Tibial artery (tissue), 4 donors: ENCODE data around the gene IL17F.

Experiments
- DNase-seq, 2 donors: peaks; one replicate each; pipeline ENCODE4 v3.0.0-alpha.2; 2019
- H3K27ac ChIP-seq, 2 donors: fragments of 200-600 bp; sonication (generic) in 1 of 2; 1 replicate in 1 of 2; 2 replicates in 1 of 2; pipeline ENCODE4 v1.5.1; 2018 to 2019; ENCODE audit warnings: mild to moderate bottlenecking in 1 of 2
- H3K27me3 ChIP-seq, 2 donors: fragments of 200-600 bp; sonication (generic) in 1 of 2; one replicate each; pipeline versions ENCODE4 v1.5.1 to v1.6.0; 2016 to 2019
- H3K36me3 ChIP-seq, 3 donors: fragments of 200-600 bp; sonication (generic) in 2 of 3; one replicate each; pipeline ENCODE4 v1.5.1; 2016 to 2019; ENCODE audit warnings: mild to moderate bottlenecking in 2 of 3
- H3K4me1 ChIP-seq, 4 donors: fragments of 200-600 bp; sonication (generic) in 2 of 4; 1 replicate in 3 of 4; 2 replicates in 1 of 4; pipeline ENCODE4 v1.5.1; 2016 to 2019
- H3K4me3 ChIP-seq, 2 donors: fragments of 200-600 bp; sonication (generic) in 1 of 2; 1 replicate in 1 of 2; 2 replicates in 1 of 2; pipeline ENCODE4 v1.5.1; 2018 to 2019; ENCODE audit warnings: mild to moderate bottlenecking in 2 of 2
- H3K9me3 ChIP-seq, 3 donors: fragments of 200-600 bp; sonication (generic) in 1 of 3; one replicate each; pipeline ENCODE4 v1.5.1; 2016 to 2019
- intact Hi-C: fragments of 100-400 bp; cut with DNase I; formaldehyde crosslinking; loops from one replicate; pipeline ENCODE4 v1.15.0; 2023; ENCODE audit warnings: low total_unique reads
- TF ChIP-seq, protein P1 (sequence below), 2 experiments: fragments of 200-600 bp in 1 of 2; fragments of 450-650 bp in 1 of 2; IDR thresholded peaks; one replicate each; pipeline ENCODE4 v1.5.1; 2017 to 2019; ENCODE audit warnings: antibody characterized with exemption in 2 of 2, mild to moderate bottlenecking in 1 of 2, moderate library complexity in 1 of 2

Gene IL17F

DNA sequence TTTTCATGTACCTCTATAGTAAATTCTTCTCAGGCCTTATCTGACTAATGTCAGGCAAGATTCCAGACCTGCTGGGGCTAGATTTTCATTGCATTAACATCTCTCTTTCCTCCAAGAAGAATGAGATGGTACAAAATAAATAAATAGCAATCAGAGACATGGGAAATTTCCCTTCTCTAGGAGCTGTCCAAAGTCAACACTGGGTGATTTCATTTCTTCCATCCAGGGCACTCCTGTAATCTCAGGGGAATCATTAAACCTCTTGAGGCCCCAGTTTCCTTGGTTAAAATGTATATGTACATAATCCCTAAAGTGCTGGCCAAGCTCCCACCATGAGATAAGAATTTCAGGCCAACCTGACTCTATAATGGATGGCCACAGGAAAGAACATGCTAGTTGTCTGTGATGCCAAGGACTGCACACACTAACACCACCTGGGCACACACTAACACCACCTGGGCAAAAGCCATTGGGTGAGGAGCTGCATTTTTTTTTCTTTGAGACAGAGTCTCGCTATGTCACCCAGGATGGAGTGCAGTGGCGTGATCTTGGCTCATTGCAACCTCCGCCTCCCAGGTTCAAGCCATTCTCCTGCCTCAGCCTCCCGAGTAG, 912 bp downstream of the IL17F start:
- H3K27ac ChIP-seq: no peak overlapping the region
- no peak overlapping the region for H3K4me3 ChIP-seq
- H3K36me3 ChIP-seq: no peaks in the 10 kb centered on the region
- no peak for DNase-seq
- no peaks in the 10 kb centered on the region for H3K4me1 ChIP-seq
- TF ChIP-seq, protein P1, sequence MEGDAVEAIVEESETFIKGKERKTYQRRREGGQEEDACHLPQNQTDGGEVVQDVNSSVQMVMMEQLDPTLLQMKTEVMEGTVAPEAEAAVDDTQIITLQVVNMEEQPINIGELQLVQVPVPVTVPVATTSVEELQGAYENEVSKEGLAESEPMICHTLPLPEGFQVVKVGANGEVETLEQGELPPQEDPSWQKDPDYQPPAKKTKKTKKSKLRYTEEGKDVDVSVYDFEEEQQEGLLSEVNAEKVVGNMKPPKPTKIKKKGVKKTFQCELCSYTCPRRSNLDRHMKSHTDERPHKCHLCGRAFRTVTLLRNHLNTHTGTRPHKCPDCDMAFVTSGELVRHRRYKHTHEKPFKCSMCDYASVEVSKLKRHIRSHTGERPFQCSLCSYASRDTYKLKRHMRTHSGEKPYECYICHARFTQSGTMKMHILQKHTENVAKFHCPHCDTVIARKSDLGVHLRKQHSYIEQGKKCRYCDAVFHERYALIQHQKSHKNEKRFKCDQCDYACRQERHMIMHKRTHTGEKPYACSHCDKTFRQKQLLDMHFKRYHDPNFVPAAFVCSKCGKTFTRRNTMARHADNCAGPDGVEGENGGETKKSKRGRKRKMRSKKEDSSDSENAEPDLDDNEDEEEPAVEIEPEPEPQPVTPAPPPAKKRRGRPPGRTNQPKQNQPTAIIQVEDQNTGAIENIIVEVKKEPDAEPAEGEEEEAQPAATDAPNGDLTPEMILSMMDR (IDR thresholded peaks at IDR 0.05): no peak
- intact Hi-C loops: no loop called here
- H3K9me3 ChIP-seq: no peaks in the 10 kb centered on the region
- H3K27me3 ChIP-seq: peaks cover 0 to 3% of the 10 kb centered on the region in 2 donors

DNA sequence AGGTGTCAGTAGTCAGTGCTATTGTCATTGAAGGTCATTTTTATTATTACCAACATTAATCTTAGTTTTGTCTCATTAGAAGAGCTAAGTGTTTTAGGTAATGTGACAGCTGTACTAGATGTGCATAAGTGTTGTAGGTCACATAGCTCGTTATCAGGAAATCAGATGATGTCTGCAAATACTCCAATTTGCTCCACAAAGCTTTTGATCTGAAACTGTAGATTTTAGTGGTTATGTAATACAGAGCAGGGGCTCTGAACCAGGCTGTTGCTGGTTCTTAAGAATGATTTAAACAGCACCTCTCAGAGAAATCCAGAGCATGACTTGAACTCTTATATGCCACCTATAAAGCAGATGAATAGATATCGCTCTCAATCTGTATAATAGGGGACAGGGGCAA, 2.5 kb downstream of the IL17F start:
- TF ChIP-seq, protein P1 (IDR thresholded peaks at IDR 0.05): no peak
- intact Hi-C loops: no loop called here
- no peaks in the 10 kb centered on the region for H3K36me3 ChIP-seq
- no peak for DNase-seq
- peaks cover 0 to 6% of the 10 kb centered on the region in 2 donors for H3K27me3 ChIP-seq
- H3K27ac ChIP-seq: no peak overlapping the region
- H3K9me3 ChIP-seq: no peaks in the 10 kb centered on the region
- no peak overlapping the region for H3K4me3 ChIP-seq
- no peaks in the 10 kb centered on the region for H3K4me1 ChIP-seq

DNA sequence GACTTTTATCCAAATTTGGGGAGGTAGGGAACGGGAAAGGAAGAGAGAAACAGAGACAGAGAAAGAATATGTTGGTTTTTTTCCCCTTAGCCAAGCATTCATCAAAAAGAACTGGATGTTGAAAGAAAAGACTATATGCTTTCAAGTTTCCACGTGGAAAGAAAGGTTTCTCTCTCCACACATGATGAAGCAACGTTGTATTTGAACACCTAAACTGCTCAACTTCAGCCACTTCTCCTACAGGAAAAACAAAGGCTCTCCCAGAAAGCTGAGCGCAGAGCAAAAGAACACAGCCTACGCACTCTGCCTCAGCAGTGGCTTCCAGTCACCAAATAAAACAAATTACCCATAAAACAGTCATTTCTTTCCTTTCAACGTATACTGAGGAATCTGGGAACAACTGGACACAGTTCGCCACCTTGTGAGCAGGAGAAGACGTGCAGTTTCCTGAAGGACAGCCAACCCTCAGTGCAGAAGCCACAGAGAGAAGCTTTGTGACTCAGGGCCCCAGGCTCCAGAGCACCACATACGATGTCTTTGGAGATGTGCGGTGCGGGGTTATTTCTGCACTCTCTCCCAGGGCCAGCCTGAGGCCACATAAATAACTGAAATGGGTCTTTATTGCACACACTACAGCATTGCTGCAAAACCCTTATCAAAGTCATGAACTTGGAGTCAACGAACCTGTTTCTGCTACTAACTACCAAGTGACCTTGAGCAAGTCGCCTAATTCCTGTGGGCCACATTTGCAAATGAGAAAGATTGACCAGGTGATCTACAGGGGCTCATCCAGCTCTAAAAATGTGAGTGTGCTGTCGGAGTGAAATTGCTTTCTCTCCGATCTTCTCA, 10.1 kb downstream of the IL17F start:
- peaks cover 0 to 12% of the 10 kb centered on the region in 2 donors for H3K27me3 ChIP-seq
- no peak overlapping the region for H3K4me3 ChIP-seq
- intact Hi-C loops: no loop called here
- H3K36me3 ChIP-seq: no peaks in the 10 kb centered on the region
- TF ChIP-seq, protein P1 (IDR thresholded peaks at IDR 0.05): peak in 1 of 2 experiments; percentile 26
- DNase-seq: no peak
- no peaks in the 10 kb centered on the region for H3K9me3 ChIP-seq
- H3K27ac ChIP-seq: no peak overlapping the region
- H3K4me1 ChIP-seq: peaks cover 0 to 3% (median 0%) of the 10 kb centered on the region in 4 donors

DNA sequence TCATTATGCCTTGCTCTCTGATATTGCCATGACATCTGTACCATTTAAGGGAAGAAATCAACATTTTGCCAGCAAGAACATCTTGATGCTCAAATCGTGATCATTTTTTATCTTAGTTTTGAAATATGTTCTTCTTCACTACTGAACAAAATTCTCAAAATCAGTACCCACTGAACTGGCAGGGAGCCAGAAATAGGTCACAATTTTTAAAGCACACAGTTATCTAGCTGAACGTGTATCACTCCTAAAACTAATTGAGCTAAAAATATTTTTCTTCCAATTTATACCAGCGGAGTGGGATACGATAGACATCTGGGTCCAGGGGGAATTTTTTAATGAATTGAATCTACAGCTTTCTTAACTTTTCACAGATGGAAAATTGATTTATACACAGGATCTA, 11.3 kb downstream of the IL17F start:
- Histone ChIP-seq H3K9me3 (no peaks in the 10 kb centered on the region), H3K4me3 (no peak overlapping the region), H3K36me3 (no peaks in the 10 kb centered on the region), H3K27ac (no peak overlapping the region), H3K4me1 (peaks cover 0 to 3% (median 0%) of the 10 kb centered on the region in 4 donors), H3K27me3 (peaks cover 0 to 12% of the 10 kb centered on the region in 2 donors)
- intact Hi-C loops: no loop called here
- DNase-seq: no peak
- TF ChIP-seq, protein P1 (IDR thresholded peaks at IDR 0.05): no peak

DNA sequence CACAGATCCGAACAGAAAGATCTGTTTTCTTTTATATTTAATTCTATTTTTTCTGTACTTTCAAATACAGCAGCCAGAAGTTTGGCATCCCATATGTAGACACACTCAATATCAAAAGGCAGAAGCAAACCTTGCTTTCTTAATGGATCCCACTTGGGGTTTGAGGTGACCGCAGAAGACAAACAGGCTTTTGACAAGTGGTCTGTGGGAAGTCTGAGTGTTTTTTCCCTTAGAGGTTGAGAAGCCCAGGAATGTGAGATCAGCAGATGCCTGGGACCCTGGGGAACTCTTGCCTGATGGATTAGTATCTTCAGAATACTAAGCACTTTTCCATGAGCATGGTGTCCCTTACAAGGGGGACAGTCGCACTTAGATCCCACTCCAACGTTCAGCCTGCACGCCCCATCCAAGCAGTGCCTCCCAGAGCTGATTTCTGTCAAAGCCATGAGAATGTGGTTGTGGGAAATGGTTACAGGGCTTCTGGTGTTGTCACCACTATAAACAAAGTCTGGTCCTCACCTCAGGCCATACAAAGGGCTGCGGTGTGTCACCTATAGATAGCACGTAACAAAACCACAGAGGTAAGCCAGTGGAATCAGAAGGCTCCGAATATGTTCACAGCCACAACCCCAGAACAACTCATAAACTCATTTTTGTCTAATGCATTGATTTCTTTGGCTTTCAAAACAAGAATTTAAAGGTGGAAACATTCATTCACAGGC, 12.7 kb downstream of the IL17F start:
- intact Hi-C loops: no loop called here
- no peak for DNase-seq
- Histone ChIP-seq H3K4me3 (no peak overlapping the region), H3K27me3 (peaks cover 0 to 5% of the 10 kb centered on the region in 2 donors), H3K4me1 (peaks cover 0 to 3% (median 0%) of the 10 kb centered on the region in 4 donors), H3K36me3 (no peaks in the 10 kb centered on the region), H3K27ac (no peak overlapping the region), H3K9me3 (no peaks in the 10 kb centered on the region)
- TF ChIP-seq, protein P1 (IDR thresholded peaks at IDR 0.05): no peak
